IPS DF 6.9 (cell line): ENCODE data around the gene PCNX1.
"Not testable (repeated sequence)": the region's sequence is repeated elsewhere in the genome, so short reads cannot be mapped to it uniquely, and the experiment has no call there.

ENCODE experiments used
- DNase-seq: peaks from one replicate; pipeline ENCODE4 v3.0.0-alpha.2; 2013; ENCODE audit warnings: low read depth, low spot score
- H3K27ac ChIP-seq: one replicate; pipeline ENCODE4 v1.5.1; 2013; ENCODE audit warnings: low read length, control low read depth
- H3K27me3 ChIP-seq: 2 replicates; pipeline ENCODE4 v1.6.1; 2013; ENCODE audit warnings: mild to moderate bottlenecking, low read length; ENCODE audit not compliant: control insufficient read depth, insufficient read depth
- H3K36me3 ChIP-seq: 2 replicates; pipeline ENCODE4 v1.6.1; 2013; ENCODE audit warnings: low read length; ENCODE audit not compliant: control insufficient read depth, insufficient read depth
- H3K4me1 ChIP-seq: 2 replicates; pipeline ENCODE4 v1.6.1; 2013; ENCODE audit warnings: low read length; ENCODE audit not compliant: control insufficient read depth, insufficient read depth
- H3K4me3 ChIP-seq: 2 replicates; pipeline ENCODE4 v1.5.1; 2013; ENCODE audit warnings: mild to moderate bottlenecking, low read length
- H3K9me3 ChIP-seq: 2 replicates; pipeline ENCODE4 v1.6.1; 2013; ENCODE audit warnings: low read length, inconsistent platforms; ENCODE audit not compliant: control insufficient read depth, insufficient read depth
- WGBS: extraction: QIAGEN DNeasy Blood & Tissue Kit; methylation state at CpG from one replicate; pipeline ENCODE4 v1.1.7; 2013; ENCODE audit warnings: mixed read lengths, missing lambda C conversion rate; ENCODE audit not compliant: insufficient read length, insufficient coverage; 5-methylcytosine and 5-hydroxymethylcytosine counted together

Gene PCNX1

GRCh38 chr14:71049435-71050133 lies 142.3 kb downstream of the PCNX1 start:
- WGBS, result 100% methylated on average over 1 of the region's 3 CpGs
- peaks cover under 1% of the 10 kb centered on the region; the same call in 1 of the 2 replicates for H3K36me3 ChIP-seq
- no peak for DNase-seq
- H3K27ac ChIP-seq, result no peak overlapping the region
- H3K4me1 ChIP-seq, result no peaks in the 10 kb centered on the region; the same call in 1 of the 2 replicates
- H3K27me3 ChIP-seq, result no peaks in the 10 kb centered on the region
- H3K9me3 ChIP-seq, result no peaks in the 10 kb centered on the region
- H3K4me3 ChIP-seq, result no peak overlapping the region

- Histone ChIP-seq H3K4me1 (no peaks in the 10 kb centered on the region; the same call in 1 of the 2 replicates), H3K27me3 (no peaks in the 10 kb centered on the region), H3K36me3 (no peaks in the 10 kb centered on the region), H3K9me3 (no peaks in the 10 kb centered on the region), H3K27ac (no peak overlapping the region), H3K4me3 (no peak overlapping the region)
- DNase-seq, result no peak
- WGBS, result no CpG with 5 or more reads among the region's 2 CpGs
These were observed 143.1 kb downstream of the PCNX1 start for GRCh38 chr14:71050227-71050823.

- WGBS, result no CpG with 5 or more reads among the region's 3 CpGs
These were observed 147.4 kb downstream of the PCNX1 start for GRCh38 chr14:71054706-71055105.

DNA sequence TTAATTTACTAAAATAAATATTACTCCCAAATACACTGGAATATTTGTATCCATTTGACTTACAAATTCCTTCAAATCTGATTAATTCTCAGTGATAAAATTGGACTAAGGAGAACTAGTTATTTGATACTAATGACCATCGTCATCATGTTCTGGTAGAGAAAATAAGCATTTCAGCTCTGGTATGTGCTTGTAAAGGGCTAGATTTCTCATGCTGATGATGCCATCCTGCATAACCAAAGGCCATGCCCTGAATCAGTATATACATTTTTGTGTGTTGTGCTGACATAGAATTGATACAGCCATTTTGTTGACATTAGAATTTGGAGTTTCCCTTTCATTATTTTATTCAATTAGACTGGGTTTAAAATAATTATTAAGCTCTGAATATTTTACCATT lies 148.9 kb downstream of the PCNX1 start:
- DNase-seq, result no peak
- no peak overlapping the region for H3K27ac ChIP-seq
- H3K36me3 ChIP-seq, result peaks cover 6% of the 10 kb centered on the region; the same call in 1 of the 2 replicates
- H3K4me3 ChIP-seq, result no peak overlapping the region
- H3K9me3 ChIP-seq, result no peaks in the 10 kb centered on the region
- H3K27me3 ChIP-seq, result no peaks in the 10 kb centered on the region
- H3K4me1 ChIP-seq, result no peaks in the 10 kb centered on the region; the same call in 1 of the 2 replicates
- no CpG with 5 or more reads among the region's 1 CpG for WGBS

More at GRCh38 chr14:71054706-71055105, 147.4 kb downstream of the PCNX1 start:
- Histone ChIP-seq H3K27me3 (no peaks in the 10 kb centered on the region), H3K9me3 (no peaks in the 10 kb centered on the region), H3K4me3 (no peak overlapping the region), H3K27ac (no peak overlapping the region), H3K4me1 (no peaks in the 10 kb centered on the region; the same call in 1 of the 2 replicates), H3K36me3 (peaks cover 2% of the 10 kb centered on the region; the same call in 1 of the 2 replicates)
- DNase-seq, result no peak

- Histone ChIP-seq H3K4me1 (no peaks in the 10 kb centered on the region), H3K36me3 (peaks cover 11% of the 10 kb centered on the region; the same call in 1 of the 2 replicates), H3K27ac (no peak overlapping the region), H3K9me3 (no peaks in the 10 kb centered on the region), H3K27me3 (no peaks in the 10 kb centered on the region), H3K4me3 (no peak overlapping the region)
- no peak for DNase-seq
- no CpG with 5 or more reads among the region's 2 CpGs for WGBS
These were observed 153.0 kb downstream of the PCNX1 start for GRCh38 chr14:71060274-71060673.

DNA sequence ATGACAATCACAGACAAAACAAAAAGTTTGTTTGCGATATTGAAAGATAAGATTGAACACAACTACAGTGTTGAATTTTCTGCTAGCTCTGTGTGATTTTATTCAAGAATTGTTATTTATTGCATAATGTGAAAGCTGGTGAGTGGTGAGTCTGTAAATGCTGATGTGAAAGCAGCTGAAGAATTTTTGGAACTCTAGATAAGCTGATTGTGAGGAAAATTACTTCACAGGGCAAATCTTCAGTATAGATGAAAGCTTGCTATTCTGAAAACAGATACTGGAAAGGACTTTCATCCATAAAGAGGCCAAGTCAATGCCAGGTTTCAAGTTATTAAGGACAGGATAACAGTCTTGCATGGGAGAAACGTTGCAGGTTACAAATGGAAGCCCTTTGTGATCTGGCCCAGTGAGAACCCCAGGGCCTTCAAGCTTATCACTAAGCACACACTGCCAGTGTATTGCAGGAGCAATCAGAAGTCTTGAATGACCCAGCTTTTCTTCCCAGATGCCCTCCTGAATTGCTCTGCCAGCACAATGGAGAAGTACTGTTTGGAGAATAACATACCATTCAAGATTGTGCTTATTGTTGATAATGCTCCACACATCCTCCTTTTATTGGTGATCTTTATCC lies 153.7 kb downstream of the PCNX1 start:
- no peaks in the 10 kb centered on the region for H3K9me3 ChIP-seq
- H3K36me3 ChIP-seq, result peaks cover 11% of the 10 kb centered on the region; the same call in 1 of the 2 replicates
- no CpG with 5 or more reads among the region's 2 CpGs for WGBS
- no peaks in the 10 kb centered on the region for H3K4me1 ChIP-seq
- H3K27ac ChIP-seq, result no peak overlapping the region
- H3K4me3 ChIP-seq, result no peak overlapping the region
- no peak for DNase-seq
- no peaks in the 10 kb centered on the region for H3K27me3 ChIP-seq

GRCh38 chr14:71061458-71061857 lies 154.2 kb downstream of the PCNX1 start:
- no peak for DNase-seq
- H3K27ac ChIP-seq, result no peak overlapping the region
- H3K4me3 ChIP-seq, result no peak overlapping the region
- H3K27me3 ChIP-seq, result no peaks in the 10 kb centered on the region
- H3K4me1 ChIP-seq, result no peaks in the 10 kb centered on the region
- H3K36me3 ChIP-seq, result peaks cover 11% of the 10 kb centered on the region; the same call in 1 of the 2 replicates
- H3K9me3 ChIP-seq, result no peaks in the 10 kb centered on the region
- no CpG with 5 or more reads among the region's 1 CpG for WGBS

GRCh38 chr14:71062581-71063303 lies 155.5 kb downstream of the PCNX1 start:
- Histone ChIP-seq H3K4me3 (no peak overlapping the region), H3K9me3 (no peaks in the 10 kb centered on the region), H3K27me3 (no peaks in the 10 kb centered on the region), H3K4me1 (no peaks in the 10 kb centered on the region), H3K36me3 (peaks cover 11% of the 10 kb centered on the region; the same call in 1 of the 2 replicates), H3K27ac (no peak overlapping the region)
- WGBS, result 100% methylated on average over 1 of the region's 5 CpGs
- no peak for DNase-seq

GRCh38 chr14:71063351-71063750 lies 156.1 kb downstream of the PCNX1 start:
- H3K4me3 ChIP-seq, result no peak overlapping the region
- H3K27ac ChIP-seq, result no peak overlapping the region
- no peaks in the 10 kb centered on the region for H3K9me3 ChIP-seq
- WGBS, result no CpG with 5 or more reads among the region's 2 CpGs
- DNase-seq, result no peak
- H3K4me1 ChIP-seq, result no peaks in the 10 kb centered on the region
- H3K27me3 ChIP-seq, result no peaks in the 10 kb centered on the region
- peaks cover 11% of the 10 kb centered on the region; the same call in 1 of the 2 replicates for H3K36me3 ChIP-seq

DNA sequence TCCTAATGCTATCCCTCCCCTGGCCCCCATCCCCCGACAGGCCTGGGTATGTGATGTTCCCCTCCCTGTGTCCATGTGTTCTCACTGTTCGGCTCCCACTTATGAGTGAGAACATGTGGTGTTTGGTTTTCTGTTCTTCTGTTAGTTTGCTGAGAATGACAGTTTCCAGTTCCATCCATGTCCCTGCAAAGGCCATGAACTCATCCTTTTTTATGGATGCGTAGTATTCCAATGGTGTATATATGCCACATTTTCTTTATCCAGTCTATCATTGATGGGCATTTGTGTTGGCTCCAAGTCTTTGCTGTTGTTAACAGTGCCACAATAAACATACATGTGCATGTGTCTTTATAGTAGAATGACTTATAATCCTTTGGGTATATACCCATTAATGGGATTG lies 157.5 kb downstream of the PCNX1 start:
- H3K36me3 ChIP-seq, H3K27me3 ChIP-seq: not testable (repeated sequence)
- no CpG with 5 or more reads among the region's 3 CpGs for WGBS

More for the DNA sequence above, 157.5 kb downstream of the PCNX1 start:
- H3K4me3 ChIP-seq, H3K27ac ChIP-seq, H3K4me1 ChIP-seq, H3K9me3 ChIP-seq, DNase-seq: not testable (repeated sequence)
